DMS53 treated with DMSO at 0.1 percent for 48 hours (cell line): Measurements from ENCODE around the gene PROSER3.

Experiments used
- DNase-seq: peaks from one replicate; lab custom pipeline; 2025; ENCODE audit not compliant: unreplicated experiment; lab: John Stamatoyannopoulos, UW

Gene PROSER3

GRCh38 chr19:35775298-35776101 is 17.5 kb downstream of the PROSER3 start, which contains the start of gene ARHGAP33:
TSS of gene ARHGAP33 (plus strand) at chr19:35775564. CDS start at chr19:35775659, 95 bp downstream.
- peak; percentile 98 for DNase-seq

- DNase-seq: no peak
Measured at GRCh38 chr19:35776102-35776788, 18.3 kb downstream of the PROSER3 start.

GRCh38 chr19:35777086-35777841 is 19.3 kb downstream of the PROSER3 start:
- DNase-seq: no peak

GRCh38 chr19:35777961-35778360 is 20.0 kb downstream of the PROSER3 start:
- no peak for DNase-seq

- no peak for DNase-seq
Measured at GRCh38 chr19:35779033-35779432, 21.1 kb downstream of the PROSER3 start.

- no peak for DNase-seq
Measured at GRCh38 chr19:35780058-35780457, 22.1 kb downstream of the PROSER3 start.

GRCh38 chr19:35780717-35781116 is 22.7 kb downstream of the PROSER3 start:
- no peak for DNase-seq

GRCh38 chr19:35781650-35782049 is 23.7 kb downstream of the PROSER3 start:
- DNase-seq: no peak

- no peak for DNase-seq
Measured at GRCh38 chr19:35782589-35782988, 24.6 kb downstream of the PROSER3 start.

GRCh38 chr19:35783469-35784434 is 25.8 kb downstream of the PROSER3 start:
- DNase-seq: no peak

GRCh38 chr19:35784503-35785338 is 26.7 kb downstream of the PROSER3 start:
- DNase-seq: no peak

GRCh38 chr19:35785339-35785627 is 27.3 kb downstream of the PROSER3 start:
- no peak for DNase-seq

GRCh38 chr19:35786299-35787160 is 28.6 kb downstream of the PROSER3 start:
- DNase-seq: no peak

GRCh38 chr19:35787227-35787799 is 29.3 kb downstream of the PROSER3 start:
- no peak for DNase-seq

GRCh38 chr19:35788205-35788960 is 30.4 kb downstream of the PROSER3 start:
- DNase-seq: no peak

- no peak for DNase-seq
Measured at GRCh38 chr19:35789195-35789977, 31.4 kb downstream of the PROSER3 start.
